ENCODE data around the gene PTPRB.

PTPRB gene

GRCh38 chr12:70663838-70664237 is 26.6 kb upstream of the PTPRB start:
- no peak overlapping the region for H2AFZ ChIP-seq (ENCODE audit: low read depth, low read length, severe bottlenecking)
- H3F3A ChIP-seq (ENCODE audit: insufficient read depth) = no peaks in the 10 kb centered on the region
- no peaks in the 10 kb centered on the region; the same call in 1 of the 2 replicates for H3K9me2 ChIP-seq (replicated peaks; ENCODE audit: insufficient read depth, low read length)
- H3K27me3 ChIP-seq (ENCODE audit: low read length) = no peaks in the 10 kb centered on the region
- no peaks in the 10 kb centered on the region for H3K79me2 ChIP-seq (ENCODE audit: insufficient read depth, low read length)
- H4K20me1 ChIP-seq (ENCODE audit: low read depth, low read length) = no peaks in the 10 kb centered on the region
- no peaks in the 10 kb centered on the region for H3K36me3 ChIP-seq (ENCODE audit: low read length)
- no peak overlapping the region for H3K9ac ChIP-seq (ENCODE audit: low read length)
- H3K4me2 ChIP-seq (ENCODE audit: low read depth, low read length, poor library complexity, severe bottlenecking) = no peak overlapping the region
- H3K4me3 ChIP-seq (ENCODE audit: insufficient read depth, low read length, poor library complexity, severe bottlenecking) = no peak overlapping the region
- H3K27ac ChIP-seq (ENCODE audit: low read depth, low read length) = no peak overlapping the region
- TF ChIP-seq EZH2phosphoT487 (conservative IDR thresholded peaks at IDR 0.05; ENCODE audit: low read length) (no peak), CTCF (IDR thresholded peaks at IDR 0.05; ENCODE audit: insufficient read depth, low read length, poor library complexity, severe bottlenecking) (no peak)
- no peaks in the 10 kb centered on the region for H3K9me3 ChIP-seq (ENCODE audit: insufficient read depth, low read length)

- no peaks in the 10 kb centered on the region for H3K27me3 ChIP-seq (ENCODE audit: low read length)
- H2AFZ ChIP-seq (ENCODE audit: low read depth, low read length, severe bottlenecking) = no peak overlapping the region
- no peak overlapping the region for H3K27ac ChIP-seq (ENCODE audit: low read depth, low read length)
- no peaks in the 10 kb centered on the region for H3K9me3 ChIP-seq (ENCODE audit: insufficient read depth, low read length)
- H3K4me3 ChIP-seq (ENCODE audit: insufficient read depth, low read length, poor library complexity, severe bottlenecking) = no peak overlapping the region
- no peak overlapping the region for H3K4me2 ChIP-seq (ENCODE audit: low read depth, low read length, poor library complexity, severe bottlenecking)
- no peaks in the 10 kb centered on the region for H3F3A ChIP-seq (ENCODE audit: insufficient read depth)
- H3K9ac ChIP-seq (ENCODE audit: low read length) = no peak overlapping the region
- no peaks in the 10 kb centered on the region for H3K36me3 ChIP-seq (ENCODE audit: low read length)
- H4K20me1 ChIP-seq (ENCODE audit: low read depth, low read length) = no peaks in the 10 kb centered on the region
- no peaks in the 10 kb centered on the region for H3K9me2 ChIP-seq (replicated peaks; ENCODE audit: insufficient read depth, low read length)
- no peaks in the 10 kb centered on the region for H3K79me2 ChIP-seq (ENCODE audit: insufficient read depth, low read length)
- TF ChIP-seq EZH2phosphoT487 (conservative IDR thresholded peaks at IDR 0.05; ENCODE audit: low read length) = no peak
- no peak for TF ChIP-seq CTCF (IDR thresholded peaks at IDR 0.05; ENCODE audit: insufficient read depth, low read length, poor library complexity, severe bottlenecking)
Observed at GRCh38 chr12:70661466-70662161, 24.4 kb upstream of the PTPRB start.

GRCh38 chr12:70660620-70661219 is 23.5 kb upstream of the PTPRB start:
- Histone ChIP-seq H3K4me2 (ENCODE audit: low read depth, low read length, poor library complexity, severe bottlenecking) (no peak overlapping the region), H4K20me1 (ENCODE audit: low read depth, low read length) (no peaks in the 10 kb centered on the region), H3K36me3 (ENCODE audit: low read length) (no peaks in the 10 kb centered on the region), H3K79me2 (ENCODE audit: insufficient read depth, low read length) (no peaks in the 10 kb centered on the region), H3K9ac (ENCODE audit: low read length) (no peak overlapping the region), H3K9me3 (ENCODE audit: insufficient read depth, low read length) (no peaks in the 10 kb centered on the region), H2AFZ (ENCODE audit: low read depth, low read length, severe bottlenecking) (no peak overlapping the region), H3K27ac (ENCODE audit: low read depth, low read length) (no peak overlapping the region), H3K4me3 (ENCODE audit: insufficient read depth, low read length, poor library complexity, severe bottlenecking) (no peak overlapping the region), H3K27me3 (ENCODE audit: low read length) (no peaks in the 10 kb centered on the region), H3F3A (ENCODE audit: insufficient read depth) (no peaks in the 10 kb centered on the region), H3K9me2 (replicated peaks; ENCODE audit: insufficient read depth, low read length) (no peaks in the 10 kb centered on the region)
- TF ChIP-seq CTCF (IDR thresholded peaks at IDR 0.05; ENCODE audit: insufficient read depth, low read length, poor library complexity, severe bottlenecking) = no peak
